Stimulated activated CD4-positive, alpha-beta T cell treated with anti-CD3 and anti-CD28 coated beads, TNF-alpha, amount 100 ng/mL, for 48 hours (primary cell): ENCODE results near the gene DUSP2.
"Not testable (repeated sequence)": the region's sequence is repeated elsewhere in the genome, so short reads cannot be mapped to it uniquely, and the experiment has no call there.

Experiments
- DNase-seq, 3 donors: peaks; one replicate each; pipeline ENCODE4 v3.0.0-alpha.2; 2020; ENCODE audit warnings: low read depth in 3 of 3

Gene DUSP2

DNA sequence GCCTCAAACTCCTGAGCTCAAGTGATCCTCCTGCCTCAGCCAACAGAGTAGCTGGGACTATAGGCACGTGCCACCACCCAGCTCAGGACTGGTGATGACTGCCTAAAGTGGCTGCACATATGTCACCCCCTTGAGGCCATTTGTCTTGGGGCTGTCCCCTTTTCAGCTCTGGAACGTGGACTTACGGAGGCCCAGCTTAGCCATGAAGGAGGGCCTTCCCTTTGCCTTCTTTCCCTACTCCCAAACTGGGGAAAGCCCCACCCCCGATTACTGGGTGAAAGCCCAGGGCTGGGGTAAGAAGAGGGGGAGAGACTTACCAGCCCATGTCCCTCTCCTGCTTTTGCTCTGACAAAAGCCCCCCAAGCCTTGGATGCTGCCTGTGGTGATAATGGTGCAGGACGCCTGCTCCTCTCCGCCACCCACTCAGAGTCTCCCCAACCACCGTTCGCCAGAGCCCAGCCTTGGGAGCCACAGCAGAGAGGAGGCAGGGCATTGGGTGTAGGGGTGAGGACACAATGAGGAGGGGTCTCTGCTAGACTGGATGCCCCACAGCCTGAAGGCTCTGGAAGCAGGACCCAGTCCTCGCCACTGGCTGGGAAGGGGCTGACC, 2.5 kb upstream of the DUSP2 start:
- DNase-seq: no peak

DNA sequence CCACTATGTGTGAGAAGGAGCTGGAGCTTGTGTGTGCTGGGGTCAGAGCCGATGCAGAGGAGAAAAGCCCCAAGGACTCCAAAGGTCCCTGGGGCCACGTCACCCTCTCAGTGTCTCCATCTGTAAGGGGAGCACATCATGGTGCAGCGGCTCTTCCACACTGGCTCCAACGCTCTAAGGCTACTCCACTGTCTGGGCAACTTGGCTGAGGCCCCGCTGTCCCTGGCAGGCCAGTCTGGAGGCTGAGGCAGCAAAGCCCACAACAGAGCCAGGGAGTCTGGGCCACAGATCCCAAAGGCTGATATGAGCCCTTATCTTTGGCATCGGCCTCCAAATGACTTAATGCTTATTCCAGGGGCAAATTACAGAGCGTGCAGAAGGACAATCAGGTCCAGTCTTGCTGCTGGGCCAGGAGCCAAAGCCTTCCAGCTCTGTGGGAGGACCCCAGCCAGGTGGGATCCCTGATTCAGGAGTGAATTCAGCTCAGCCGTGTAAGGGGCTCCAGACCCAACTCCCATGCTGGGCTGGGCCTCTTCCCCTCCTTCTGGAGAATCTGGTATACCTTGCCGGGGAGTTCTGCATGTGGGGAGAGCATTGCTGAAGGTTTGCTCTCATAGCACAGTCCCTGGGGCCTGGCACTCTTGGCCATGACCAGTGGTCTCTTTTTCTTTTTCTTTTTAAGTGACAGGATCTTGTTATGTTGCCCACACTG, 1.8 kb upstream of the DUSP2 start:
- no peak for DNase-seq

DNA sequence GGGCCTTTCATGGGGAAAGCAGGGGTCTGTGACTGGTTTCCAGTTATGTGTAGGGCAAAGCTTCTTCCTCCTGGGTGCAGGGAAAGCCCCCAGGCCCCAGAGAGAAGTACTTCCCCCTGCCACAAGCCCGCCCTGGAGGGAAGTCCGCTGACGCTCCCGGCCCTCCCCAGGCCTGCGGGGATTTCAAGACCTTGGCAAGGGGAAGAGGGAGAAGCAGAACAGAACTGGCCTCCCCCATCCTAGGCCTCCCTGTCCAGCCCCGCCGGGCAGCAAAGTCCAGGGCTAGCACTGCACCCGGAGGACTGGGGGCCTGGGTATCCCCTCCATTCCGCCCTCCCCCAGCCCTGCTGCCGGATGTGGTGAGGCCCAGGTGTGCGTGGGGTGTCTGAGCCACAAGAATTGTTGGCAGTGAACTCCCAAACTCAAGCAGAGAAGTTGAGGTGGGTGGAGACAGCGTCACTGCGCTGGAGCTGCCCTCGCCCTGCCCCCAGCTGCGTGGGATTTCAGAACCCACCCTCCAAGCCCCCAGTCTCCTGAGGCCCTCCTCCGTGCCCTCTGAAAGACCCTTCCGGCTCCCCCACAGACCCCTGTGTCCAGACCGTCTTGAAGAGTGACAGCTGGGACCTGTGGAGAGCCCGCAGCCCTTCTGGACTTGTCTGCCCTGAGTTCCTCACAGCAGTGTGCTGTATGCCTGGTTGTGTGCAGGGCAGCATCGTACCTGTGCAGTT, 1.1 kb upstream of the DUSP2 start:
- DNase-seq: peak; percentile 76 to 88 (median 83)

DNA sequence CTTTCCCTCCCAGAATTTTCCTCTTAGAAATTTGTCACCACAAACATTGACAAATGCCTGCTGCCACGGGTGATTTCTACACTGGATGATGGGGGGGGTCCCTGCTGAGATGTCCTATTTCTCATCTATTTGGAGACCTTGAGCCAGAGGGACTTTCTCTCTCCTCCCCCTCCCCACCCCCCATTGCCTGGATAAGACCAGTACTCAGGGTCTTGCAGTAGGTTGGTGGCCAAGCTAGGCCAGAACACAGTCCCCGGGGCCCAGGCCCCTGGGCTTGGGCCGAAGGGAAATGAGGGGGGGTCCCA, 560 bp upstream of the DUSP2 start:
- DNase-seq: no peak

DNA sequence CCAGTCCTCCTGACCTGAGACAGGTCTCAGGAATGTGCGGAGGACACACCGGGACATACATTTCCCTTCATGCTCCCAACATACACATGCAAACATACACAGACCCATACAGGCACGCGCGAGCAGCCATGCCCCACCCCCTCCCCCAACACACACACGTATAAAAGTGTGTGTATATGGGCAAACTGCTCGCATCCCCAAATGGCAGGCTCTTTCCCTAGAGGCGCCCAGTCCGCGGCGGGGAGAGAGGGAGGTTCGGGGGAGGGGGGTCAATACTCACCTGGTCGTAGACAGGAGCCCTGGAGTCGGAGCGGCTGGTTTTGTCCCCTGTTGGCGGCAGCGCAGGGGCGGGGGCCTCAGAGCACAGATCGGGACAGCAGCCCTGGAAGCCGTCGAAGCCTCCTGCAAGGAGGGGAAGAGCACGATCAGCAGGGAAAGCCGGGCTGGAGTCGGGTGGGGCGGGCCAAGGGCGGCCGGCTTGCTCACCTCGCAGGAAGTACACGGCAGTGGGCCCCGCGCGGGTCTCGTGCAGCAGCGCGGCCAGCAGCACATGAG, 682 bp downstream of the DUSP2 start:
- DNase-seq: no peak

DNA sequence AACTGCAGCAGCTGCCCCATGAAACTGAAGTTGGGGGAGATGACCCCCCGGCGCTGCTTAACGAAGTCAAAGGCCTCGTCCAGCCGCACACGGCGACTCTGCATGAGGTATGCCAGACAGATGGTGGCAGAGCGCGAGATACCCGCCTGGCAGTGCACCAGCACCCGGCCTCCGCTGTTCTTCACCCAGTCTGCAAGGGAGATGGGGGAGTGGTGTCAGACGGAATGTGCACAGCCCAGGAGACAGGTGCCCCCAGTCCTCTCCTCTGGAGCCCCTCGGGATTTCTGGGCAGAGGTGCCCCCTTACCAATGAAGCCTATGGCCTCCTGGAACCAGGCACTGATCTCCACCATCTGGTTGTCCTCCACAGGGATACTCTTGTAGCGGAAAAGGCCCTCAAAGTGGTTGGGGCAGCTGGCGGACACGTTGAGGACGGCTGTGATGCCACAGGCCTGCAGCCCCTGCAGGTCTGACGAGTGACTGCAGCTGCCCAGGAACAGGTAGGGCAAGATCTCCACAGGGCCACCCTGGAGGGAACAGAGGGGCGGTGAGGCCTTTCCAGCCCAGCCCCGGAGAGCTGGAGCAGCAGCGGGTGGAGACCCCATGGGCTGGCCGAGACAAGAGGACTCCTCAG, 1.3 kb downstream of the DUSP2 start:
- DNase-seq: no peak

DNA sequence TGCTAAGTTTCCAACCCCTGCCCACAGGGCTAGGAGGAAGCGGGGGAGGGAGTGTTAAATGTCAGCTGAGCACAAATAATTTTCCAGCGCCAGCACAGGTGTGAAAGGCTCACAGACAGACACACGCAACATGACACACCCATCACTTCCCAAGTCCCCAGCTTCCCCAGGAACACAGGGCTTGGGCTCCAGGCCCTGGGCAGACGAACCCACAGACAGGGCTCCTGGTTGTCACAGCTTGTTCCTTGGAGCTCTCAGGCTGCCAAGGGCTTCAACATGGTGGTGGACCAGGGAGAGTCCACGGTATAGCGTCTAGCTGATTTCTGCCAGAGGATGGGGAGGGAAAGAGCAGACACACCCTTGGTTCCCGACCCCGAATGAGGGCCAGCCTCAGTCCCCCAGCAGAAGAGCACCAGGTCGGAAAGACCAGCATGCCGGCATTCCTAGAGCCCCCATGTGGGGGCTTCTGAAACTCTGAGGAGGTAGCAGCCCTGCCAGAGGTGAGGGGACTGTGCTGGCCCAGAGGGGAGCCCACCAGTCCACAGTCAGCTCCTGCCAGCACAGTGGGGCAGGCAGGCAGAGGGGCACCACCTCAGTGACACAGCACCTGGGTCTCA, 1.9 kb downstream of the DUSP2 start:
- DNase-seq: no peak

DNA sequence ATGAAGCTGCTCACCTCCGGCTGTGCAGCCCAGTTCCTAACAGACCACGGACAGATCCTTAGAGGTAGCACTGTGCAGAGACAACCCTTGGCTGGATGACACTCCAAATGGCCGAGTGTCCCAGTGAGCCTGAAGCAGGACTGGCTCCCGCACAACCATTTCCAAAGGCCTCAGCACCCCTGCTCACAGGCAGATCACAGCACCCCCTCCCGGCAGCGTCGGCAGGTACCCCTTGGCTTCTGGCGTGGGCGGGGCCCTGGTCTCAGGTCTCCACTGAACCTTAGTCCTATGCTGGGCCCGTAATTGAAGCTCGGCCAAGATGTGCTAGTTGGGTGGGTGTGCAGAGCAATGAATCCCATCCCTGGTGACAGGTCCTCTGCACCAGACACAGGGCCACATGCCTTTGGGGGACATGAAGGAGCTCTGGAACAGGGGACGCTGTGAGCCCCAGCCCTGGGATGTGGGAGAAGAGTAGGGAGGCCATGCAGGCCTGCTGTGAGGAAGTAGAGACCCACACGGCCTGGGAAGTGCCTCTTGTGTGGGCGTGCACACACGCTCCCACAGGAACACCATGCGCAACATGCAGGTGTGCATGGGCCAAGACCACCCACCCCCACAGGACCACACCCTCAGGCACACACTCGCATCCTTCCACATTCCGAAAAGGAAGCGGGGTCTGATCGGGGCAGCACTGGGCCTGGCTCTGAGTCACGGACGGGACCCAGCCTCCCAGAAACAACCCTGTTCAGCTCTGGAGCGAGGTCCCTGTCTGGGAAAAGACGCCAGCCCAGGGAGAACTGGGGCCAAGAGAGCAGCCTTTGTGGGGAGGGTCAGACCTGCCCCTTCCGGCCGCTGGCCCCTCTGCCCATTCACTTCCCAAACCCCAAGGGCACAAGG, 2.8 kb downstream of the DUSP2 start:
- DNase-seq: peak in 2 of 3 donors; percentile 74 to 85

DNA sequence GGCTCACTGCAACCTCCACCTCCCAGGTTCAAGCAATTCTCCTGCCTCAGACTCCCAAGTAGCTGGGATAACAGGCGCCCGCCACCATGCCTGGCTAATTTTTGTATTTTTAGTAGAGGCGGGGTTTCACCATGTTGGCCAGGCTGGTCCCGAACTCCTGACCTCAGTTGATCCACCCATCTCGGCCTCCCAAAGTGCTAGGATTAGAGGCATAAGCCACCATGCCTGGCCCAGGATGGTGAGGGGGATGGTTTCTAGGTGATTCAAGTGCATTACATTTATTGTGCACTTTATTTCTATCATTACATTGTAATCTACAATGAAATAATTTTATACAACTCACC, 3.6 kb downstream of the DUSP2 start:
- DNase-seq: not testable (repeated sequence)

DNA sequence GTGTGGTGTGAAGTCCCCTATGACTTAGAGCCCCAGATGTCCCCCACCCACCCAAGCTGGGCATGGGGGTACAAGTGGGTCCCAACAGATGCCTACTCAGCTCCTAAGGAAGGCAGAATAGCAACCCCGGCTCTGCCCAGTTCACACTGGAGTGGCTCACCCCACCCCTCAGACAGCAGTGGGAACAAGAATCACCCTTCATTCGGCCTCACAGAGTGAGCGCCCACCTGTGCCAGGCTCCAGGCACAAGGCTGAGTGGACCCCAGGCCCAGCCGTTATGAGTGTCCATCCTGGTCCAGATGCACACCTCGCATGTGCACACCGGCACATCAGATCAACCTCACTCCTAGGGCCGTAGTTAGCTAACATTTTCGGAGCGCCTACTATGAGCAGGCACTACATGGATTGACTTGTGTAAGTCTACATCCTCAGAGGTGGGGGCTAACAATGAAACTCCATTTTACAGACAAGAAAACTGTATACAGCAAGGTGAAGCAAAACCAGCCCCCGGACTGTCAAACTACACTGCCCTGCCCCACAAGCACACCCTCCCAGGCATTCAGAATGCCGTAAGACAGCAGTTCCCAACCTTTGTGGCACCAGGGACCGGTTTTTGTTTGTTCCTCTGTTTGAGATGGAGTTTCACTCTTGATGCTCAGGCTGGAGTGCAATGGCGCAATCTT, 4.2 kb downstream of the DUSP2 start:
- DNase-seq: no peak

DNA sequence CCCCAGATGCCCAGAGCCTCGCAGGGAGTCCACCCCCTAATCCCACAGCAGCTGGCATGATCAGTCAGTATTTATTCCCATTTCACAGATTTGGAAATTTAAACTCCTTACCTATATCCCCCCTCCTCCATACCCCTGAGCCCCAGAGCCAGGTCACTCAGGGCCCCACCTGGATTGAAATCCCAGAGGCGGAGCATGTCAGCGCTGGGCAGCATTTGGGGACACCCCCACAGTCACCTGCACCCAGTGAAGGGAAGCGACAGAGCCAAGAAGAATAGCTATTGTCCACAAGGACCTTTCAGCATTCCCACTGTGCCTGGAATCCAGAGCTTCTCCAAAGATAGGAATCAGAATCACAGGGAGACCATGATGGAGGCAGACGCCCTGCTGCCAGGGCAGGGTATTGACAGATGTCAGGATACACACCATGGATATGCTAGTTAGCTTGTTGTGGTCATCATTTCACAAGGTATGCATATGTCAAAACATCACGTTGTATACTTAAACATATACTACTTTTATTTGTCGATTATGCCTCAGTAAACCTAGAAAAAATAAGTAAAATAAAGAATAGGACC, 6.0 kb downstream of the DUSP2 start:
- DNase-seq: no peak

DNA sequence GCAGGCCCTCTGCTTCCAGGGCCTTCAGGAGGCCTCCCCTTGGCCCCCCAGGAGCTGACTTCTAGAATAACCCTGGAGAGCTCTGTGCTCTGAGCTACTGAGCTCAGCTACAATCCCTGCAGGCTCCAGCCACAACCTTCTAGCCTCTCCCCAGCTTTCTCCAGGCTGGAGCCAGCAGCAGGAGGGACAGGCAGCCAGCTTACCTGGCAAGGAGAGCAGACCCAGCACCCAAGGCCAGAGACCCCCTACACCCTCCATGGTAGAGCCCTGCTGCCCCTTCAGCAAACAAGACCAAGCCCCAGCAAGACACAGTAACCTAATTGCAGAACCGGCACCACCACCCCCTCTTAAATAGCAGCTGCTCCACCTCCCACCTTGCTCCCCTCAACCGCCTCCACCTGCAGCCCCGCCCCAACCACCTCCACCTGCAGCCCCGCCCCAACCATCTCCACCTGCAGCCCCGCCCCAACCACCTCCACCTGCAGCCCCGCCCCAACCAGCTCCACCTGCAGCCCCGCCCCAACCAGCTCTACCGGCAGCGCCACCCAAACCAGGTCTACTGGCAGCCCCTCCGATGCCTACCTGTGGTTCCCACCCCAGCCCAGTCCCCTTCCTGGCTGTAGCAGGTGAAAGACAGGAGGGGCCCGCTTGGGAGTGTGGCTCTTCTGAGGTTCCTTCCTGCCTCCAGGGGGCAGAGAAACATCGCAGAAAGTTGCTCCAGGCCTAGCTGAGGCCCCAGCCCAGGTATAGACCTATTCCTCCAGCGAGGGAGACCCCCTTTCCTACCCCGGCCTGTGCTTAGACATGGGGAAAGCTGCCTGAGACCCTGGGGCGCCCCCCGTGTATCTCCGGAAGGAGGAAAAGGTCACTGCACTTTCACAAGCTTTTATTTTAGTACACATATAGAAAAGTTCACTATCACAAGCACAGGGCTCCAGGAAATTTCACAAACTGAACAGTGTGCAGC, 6.8 kb downstream of the DUSP2 start, which contains the start of gene ASTL:
Gene ASTL, minus strand, starts transcription at position 324 of the 967 bp plus-strand sequence. Its CDS starts 66 bp downstream, at position 258.
- no peak for DNase-seq

DNA sequence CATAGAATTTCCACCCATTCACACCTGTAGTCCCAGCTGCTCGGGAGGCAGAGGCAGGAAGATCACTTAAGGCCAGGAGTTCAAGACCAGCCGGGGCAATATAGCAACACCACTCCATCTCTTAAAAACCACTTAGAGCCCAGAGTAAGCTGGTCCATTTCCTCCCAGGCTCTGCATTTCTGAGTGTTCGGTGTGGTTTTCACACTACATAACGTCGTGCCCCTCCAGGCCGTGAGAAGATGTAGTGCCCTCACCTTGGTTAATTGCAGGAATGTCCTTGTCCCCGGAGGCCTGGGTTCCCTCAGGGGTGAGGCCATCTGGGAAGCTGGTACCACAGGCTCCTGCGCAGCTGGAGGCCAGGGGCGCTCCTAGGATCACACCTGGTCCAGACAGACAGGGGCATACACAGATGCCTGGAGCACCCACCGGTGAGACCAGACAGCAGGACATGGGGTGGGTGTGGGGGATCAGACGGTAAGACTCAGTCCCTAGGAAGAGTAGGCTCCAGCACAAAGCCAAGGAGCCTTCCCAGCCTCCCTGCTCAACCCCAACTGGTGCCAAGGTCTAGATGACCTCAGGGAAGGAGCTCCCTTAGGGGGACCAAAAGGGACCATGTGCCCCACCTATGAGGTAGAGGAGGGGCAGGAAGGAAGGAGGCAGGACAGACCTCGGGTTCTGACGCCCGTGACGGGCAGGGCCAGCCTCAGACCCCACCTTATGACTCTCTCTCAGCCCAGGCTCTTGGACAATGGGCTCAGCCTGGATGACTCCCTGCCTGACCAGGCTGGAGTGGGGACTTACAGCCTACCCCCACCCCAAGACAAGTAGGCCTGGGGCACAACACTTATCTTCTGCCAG, 7.7 kb downstream of the DUSP2 start:
- no peak for DNase-seq

DNA sequence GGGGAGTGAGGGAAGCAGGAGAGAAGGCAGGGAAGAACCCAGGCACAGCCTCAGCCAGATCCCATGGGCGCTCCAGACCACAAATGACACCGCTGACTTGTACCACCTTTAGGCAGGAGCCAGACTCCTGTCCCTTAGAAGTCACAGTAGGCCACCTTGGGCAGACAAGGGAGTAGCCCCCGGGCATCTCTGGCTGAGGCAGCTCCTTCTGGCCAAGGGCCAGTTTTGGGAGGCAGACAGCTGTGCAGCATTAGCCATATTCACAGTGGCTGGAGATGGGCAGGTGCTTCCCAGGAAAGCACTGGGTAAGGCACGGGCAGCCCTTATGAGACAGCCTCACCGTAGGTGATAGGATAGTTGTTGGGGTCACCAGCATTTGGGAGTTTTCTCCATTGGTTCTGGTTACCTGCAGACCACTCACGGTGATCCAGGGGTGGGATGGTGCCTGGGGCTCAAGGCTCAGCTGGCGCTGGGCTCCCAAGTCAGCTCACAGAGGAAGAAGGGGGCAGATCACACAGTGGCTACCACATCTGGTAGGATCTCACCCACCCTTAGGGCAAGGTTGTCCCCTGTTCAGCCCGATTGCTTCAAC, 9.0 kb downstream of the DUSP2 start:
- no peak for DNase-seq

DNA sequence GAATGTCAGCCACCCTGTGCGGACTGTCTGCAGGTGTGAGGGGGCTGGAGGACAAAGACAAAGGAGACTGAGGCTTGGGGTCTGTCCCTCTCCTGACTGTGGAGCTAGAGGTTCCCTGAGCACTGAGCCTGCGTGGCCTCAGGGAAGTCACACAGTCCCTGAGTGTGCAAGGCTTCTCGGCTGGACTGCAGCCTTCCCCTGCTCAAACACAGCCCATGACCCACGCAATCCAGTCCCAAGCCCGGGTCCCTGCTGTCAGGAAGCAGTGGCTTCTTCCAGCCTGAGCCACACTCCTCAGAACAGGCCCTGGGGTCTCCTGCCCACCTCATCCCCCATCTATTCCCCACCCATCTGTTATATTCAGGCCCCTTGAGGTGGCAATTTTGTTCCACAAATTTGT, 9.6 kb downstream of the DUSP2 start:
- DNase-seq: no peak

DNA sequence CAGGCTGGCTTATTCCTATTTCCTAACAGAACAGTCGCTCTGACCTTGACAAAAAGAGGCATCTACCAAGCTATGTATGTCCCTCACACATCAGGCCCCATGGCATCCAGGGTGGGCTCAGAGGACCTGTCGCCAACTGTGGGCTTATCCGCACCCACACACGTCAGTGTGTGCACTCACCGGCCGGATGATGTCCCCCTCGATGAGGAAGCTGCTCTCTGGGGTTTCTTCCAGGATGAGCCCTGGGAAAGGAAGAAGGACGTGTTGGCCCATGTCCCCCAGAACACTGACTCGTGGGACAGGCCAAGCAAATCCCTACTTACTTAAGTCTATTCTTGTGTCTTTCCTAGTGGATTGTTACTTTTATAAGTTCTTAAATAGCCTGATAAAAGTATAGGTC, 10.1 kb downstream of the DUSP2 start:
- no peak for DNase-seq

DNA sequence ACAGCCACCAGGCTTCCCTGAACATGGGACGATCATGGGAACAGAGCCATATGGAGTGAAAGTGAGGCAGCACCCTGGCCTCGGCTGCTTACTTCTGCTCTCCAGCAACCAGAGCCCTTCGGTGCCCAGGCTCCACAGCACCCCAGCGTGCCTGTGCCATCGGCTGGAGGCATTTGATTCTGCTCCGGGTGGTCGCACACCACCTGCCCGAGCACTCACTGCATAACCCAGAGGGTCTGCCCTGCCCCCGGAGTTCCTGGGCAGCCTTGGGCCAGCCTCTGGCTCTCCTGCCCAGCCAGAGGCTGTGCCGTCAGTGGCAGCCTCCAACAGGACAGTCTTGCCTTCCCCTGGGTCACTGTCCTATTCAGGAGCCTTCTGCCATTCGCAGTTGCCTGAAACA, 10.8 kb downstream of the DUSP2 start:
- no peak for DNase-seq
